ENCODE measurements around the gene EDNRA.
"Not testable (repeated sequence)": the region's sequence is repeated elsewhere in the genome, so short reads cannot be mapped to it uniquely, and the experiment has no call there.

EDNRA gene

DNA sequence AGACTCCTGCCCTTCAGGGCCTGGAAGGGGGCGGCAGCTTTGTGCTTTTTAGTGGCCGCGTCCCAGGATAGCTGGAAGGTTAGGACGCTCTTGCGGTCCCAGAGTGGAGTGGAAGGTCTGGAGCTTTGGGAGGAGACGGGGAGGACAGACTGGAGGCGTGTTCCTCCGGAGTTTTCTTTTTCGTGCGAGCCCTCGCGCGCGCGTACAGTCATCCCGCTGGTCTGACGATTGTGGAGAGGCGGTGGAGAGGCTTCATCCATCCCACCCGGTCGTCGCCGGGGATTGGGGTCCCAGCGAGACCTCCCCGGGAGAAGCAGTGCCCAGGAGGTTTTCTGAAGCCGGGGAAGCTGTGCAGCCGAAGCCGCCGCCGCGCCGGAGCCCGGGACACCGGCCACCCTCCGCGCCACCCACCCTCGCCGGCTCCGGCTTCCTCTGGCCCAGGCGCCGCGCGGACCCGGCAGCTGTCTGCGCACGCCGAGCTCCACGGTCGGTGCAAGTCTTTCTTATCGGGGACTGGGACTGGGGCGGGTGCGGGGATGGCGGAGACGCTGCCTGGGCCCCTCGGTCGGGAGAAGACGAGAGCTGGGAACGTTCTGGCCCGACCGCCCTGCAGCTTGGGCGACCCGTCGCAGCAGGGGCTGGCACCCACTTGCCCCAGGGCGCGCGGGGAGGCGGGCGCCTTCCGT, at the start of gene EDNRA:
Gene EDNRA (plus strand): TSS at position 207 of the 686 bp plus-strand sequence. CDS start 4,585 bp downstream, outside the sequence.
- DNase-seq = no peak

DNA sequence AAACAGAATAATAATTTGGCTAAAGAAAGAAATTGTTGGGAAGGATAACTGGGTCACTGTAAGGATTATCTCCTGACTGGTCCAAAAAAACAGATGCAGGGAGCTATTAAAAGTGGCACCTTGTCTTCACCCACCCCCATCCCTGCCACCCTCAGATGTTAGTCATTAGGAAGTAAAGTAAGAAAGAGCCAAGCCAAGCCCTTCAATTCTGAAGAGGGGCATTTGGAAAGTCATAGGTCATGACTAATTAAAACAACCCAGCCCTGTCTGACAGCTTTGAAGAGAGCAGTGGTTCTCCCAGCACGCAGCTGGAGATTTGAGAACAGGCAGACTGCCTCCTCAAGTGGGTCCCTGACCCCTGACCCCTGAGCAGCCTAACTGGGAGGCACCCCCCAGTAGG, 46.5 kb upstream of the EDNRA start:
- DNase-seq = not testable (repeated sequence)

DNA sequence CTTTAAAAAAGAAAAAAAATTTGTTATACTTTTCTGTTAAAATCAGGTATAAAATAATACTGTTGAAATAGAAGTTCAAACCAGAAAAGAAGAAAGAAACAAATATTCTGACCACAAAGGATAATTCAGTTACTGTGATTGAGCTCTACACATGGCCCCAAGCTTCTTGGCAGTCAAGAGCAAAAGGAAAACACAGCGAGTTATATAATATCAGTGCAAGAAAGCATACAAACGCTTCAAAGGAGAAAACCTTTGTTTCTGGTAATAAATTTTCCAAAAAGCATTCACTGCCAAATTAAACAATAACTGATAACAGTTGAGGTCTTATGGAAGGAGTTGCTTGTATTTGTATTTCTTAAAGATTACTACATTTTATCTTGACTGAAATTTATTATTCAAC, 40.5 kb upstream of the EDNRA start:
- no peak for DNase-seq

DNA sequence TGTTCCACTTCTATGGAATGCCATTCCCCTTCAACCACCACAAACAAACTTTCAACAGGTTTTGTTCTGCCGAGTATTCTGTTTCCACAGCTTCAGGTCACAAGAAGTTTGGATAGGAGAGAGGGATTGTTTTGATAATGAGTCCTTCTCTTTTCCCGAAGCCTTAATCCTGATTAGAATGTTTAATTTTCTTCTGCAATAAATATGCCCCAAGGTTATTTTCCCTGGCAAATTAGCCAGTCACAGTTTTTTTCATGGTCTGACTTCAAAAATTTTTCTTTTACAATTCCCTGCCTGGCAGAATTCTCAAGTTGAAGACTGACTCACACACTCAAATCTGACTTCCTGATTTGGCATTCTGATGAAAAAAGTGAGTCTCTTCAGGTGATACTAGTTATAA, 33.1 kb upstream of the EDNRA start:
- no peak for DNase-seq

DNA sequence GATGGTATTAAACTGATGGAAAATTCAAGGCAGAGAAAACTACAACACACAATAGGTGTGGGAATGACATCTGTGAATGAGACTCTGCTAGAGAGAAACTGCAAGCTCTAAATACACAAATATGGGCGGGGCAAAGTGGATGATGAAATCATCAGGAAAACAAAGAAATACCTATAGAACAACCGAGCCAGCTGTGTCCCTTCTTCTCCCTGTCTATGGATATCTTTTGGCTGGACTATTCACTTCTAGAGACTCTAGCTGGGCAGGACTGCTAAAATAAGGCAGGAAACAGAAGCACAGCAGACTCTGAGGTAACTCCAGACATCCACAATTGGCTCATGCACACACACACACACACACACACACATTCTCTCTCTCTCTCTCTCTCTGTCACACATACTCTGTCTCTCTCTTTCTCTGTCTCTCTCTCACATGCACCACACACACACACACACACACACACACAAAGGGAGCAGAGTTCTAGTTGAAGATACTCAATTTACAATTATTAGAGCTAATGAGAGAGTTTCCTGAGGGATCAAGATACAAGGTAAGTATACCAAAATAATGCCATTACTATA, 27.2 kb upstream of the EDNRA start:
- DNase-seq = no peak

DNA sequence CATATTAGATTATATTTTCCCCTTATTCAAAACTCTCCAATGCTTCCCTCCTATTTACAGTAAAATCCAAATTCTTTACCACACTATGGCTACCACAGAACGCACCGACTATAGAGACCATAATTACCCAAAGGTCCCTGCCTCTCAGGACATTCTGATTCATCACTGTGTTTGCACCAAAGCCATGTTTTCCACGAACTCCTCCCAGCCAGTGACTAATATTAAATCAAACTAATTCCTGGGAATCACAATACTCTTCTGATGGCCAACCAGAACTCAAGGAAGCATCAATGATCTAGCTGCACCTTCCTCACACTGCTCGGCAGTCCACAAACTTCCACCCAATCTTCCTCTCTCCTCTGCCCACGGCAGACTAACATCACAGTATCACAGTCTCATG, 24.2 kb upstream of the EDNRA start:
- no peak for DNase-seq

DNA sequence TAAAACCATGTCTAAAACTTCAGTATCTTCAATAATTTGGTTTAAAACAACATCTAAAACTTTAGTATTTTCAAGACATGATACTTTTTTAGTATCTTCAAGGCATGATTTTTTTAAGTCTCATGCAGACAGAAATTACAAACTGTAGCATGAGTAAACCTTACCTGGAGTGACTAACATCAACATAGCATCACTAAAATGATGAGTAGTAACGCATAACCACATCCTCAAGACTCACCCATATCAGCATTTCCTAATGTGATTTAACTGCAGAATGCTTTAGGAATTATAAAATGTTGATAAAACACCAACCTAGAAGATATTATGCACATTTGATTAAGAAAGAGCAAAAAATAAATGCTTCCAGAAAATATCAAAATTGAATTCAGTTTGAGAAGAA, 19.7 kb upstream of the EDNRA start:
- DNase-seq = no peak

DNA sequence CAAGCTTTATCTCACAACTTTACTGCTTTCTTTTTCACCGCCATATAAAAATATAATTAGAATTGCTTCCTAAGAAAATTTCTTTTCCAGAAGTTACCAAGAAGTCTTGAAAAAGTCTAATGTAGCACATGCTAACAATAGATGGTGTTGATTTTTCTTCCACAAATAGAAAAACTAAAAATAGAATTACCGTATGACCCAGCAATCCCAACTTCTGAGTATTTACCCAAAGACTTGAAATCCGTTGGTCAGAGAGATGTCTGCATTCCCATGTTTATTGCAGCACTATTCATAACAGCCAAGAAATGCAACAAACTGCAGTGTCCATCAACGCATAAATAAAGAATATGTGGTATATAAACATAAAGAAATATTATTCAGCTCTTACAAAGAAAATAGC, 17.8 kb upstream of the EDNRA start:
- no peak for DNase-seq

DNA sequence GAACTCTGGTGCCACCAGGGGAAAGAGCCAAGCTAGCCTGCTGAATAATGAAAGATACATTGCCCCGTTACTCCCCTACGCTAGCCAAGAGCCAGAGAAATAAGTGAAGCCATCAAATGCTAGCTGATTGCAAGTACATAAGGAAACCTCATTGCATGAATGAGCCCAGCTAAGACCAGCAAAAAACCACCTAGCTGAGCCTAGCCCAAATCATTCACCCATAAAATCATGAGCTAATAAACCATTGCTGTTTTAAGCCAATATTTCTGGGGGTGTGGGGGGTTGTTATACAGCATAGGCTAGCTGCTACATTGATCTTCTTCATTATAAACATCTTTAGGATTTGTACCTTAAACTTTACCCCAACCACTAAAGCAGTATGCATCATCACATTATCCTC, 15.4 kb upstream of the EDNRA start:
- DNase-seq = no peak

DNA sequence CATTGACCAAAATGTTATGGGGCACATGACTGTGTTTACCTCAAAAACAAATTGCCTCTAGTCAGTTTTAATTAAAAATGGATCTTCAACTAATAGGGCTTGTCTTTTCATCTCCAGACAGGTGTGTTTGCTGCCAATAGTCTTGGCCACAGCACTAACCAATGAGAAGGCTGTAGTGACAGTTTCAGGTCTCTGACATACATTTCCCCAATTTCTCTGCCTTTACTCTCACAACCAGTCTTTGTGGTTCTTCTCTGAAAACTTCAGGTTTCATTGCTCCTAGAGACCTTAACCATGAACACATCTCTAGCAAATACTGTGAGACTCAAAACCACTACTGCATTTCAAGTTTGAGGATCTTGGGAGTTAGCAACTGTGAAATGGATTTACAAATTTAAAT, 3.5 kb upstream of the EDNRA start:
- DNase-seq = no peak

DNA sequence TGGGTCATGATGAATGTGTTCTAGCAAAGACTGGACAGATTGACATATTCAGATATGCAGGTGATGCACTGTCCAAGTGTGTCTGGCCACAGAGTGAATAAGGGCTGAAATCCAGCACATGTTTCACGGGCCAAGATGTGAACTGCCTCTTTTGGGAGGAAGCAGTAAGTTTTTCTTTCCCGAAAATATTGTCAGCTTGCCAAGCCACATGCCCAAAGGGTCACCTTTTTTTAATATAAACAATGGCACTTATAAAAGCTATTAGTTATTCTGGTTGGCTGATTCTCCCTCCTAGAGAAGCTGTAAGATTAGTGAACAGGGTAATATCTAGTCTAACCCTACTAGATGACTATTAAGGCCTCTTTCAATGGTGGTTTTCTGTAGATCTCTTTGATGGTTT, 1.5 kb upstream of the EDNRA start:
- no peak for DNase-seq

DNA sequence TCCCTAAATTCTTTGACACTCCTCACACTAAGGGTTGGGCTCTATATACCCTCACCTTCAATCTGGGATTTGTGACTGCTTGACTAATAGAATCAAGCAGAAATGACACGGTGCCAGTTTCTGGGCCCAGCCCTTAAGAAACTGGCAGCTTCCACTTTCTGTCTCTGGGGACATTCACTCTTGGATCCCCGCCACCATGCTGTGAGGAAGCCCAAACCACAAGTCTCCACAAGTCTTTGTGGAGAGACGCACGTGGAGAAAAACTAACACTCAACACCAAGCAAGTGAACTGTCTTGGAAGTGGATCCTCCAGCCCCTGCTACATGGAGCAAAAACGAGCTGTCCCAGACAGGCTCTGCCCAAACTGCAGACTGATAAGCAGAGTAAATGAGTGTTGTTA, 1.1 kb upstream of the EDNRA start:
- DNase-seq = no peak

DNA sequence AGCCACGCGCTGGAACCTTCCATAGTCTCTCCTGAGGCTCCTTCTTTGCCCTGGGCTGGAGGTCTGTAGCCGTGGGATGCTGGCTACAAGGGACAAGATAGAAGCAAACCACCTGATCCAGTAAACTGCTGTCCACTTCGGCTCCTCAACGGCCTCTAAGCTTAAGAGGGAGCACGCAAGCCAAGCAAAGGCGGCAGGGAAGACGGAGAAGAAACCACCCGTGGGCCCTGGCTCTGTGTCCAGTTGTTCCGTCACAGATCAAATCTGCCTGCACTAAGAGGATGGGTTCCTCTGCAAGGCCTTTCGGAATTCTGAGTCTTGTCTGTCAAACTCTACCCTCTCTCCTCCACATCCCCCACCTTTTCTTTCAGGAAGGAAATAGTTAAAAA, 401 bp upstream of the EDNRA start:
- DNase-seq = no peak

DNA sequence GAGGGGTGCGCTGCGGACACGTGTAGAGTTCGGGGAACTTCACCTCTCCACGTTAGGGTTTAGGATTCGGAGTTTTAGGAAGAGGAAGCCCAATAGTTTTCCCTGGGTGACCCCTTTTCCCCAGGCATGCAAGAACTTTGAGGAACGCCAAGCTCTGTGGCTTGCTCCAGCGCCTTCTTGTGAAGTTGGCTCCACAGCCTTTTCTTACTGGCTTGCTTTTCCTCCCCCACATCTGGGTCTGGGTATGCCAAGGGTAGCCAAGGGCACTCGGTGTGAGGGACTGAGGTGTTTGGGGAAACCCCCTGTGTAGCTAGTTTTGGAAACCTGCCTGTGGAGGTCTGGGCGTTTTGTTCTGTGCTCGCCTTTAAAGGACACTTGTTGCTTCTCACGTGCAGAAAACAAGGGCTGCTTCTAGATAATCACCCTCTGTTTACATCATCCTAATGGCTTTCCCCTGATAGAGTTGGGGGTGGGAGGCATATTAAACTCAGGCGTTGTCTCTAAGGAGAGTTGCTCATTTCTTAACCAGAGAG, 746 bp downstream of the EDNRA start:
- no peak for DNase-seq

DNA sequence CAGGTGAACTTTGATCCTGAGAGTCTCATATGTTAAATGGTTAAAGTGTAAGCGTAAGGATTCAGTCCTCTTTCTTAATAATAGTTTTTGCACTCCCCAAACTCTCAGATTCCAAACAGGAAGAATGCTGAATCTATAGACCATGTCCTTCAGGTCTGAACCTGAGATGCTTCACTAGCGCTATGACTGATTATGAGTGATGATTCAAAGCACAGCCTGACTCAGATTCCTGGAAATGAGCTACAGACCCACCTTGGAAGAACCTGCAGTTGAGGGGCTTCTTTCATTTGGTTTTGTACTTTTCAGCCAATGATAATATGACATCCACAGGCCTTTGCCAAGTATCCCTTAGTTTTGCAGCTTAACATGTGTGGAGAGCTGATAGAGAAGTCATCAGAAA, 1.4 kb downstream of the EDNRA start:
- DNase-seq = no peak

DNA sequence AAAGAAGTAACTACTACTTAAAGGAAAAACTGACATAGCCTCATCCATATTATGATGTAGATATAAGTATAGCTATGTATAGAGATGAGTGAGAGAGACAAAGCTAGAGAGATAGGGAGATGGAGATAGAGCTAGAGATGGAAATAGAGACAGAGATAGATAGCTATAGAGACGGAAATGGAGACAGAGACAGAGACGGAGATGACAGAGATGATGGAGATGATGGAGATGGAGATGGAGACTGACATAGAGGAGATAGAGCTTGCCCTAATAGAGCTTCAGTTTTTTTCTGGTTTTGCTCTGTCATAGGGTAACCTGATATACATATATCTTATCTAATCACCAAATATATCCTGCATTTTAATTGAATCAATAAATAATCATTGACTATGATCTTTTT, 4.3 kb downstream of the EDNRA start:
- DNase-seq = no peak

DNA sequence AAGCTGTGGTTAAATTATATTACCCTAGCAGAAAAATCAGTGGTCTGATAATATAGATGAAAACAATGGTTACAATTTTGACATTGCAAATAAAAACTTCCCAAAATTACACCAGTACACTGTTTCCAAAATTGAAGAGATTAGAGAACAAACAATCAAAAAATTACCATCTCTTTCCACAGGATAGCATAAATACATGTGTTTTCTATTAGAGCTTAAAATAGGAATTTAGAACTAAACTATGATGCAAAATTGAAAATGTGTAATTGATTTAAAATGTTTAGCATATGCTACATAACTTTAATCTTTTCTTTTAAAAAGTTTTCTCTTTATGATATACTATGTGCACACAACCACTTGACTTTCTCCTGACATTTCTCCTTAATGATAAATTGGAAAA, 6.7 kb downstream of the EDNRA start:
- no peak for DNase-seq

DNA sequence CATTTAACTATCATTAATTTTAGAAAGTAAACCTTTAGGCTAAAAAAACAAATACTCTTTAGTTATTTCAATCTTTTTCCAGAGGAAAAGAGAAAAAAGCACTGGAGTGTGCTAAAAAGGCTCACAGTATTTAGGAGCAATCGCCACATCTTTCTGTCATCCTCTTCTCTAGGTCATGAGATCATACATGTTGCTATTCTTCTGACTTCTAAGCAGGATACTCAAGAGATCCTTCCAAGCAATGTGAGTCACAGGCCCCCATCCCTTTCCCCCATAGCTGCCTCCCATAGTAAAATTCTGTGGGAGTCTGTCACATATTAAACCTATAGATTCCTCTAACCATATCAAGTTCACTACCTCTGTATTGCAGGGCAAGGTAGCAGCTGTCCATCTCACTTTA, 7.7 kb downstream of the EDNRA start:
- DNase-seq = no peak

DNA sequence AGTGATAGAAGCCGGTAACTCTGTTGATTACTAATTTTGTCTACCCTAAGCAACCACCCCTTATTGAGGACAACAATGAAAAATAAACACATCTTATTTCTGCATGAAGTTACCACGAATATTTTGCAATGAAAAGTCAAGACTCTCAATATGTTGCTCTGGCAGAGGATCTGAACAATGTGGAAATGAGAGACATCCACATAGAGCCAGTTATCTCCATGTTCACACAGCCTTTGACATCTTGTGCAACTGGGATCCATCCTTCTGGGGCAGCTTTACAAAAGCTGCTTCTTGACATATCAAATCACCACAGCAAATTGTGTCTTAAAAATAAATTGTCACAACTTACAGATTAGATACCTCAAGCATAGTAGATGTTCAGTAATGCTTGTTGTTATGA, 10.2 kb downstream of the EDNRA start:
- no peak for DNase-seq

DNA sequence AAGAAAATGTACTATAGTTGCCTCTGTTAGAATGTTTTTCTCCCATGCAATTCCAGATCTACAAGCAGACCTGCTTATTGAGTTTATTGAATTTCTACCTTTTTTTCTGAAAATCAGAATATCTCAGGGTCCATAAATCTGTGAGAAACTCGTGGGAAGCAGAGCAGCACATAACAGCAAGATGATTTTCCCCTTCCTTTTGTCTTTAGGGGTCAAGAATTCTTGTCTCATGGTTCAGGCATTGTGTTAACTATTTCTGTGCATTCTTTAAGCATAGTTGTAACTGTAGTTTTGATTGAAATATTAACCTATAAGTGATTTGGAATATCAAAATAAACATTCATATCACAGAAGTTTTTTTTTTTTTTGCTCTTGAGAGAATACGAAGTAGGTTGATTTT, 11.4 kb downstream of the EDNRA start:
- DNase-seq = no peak

DNA sequence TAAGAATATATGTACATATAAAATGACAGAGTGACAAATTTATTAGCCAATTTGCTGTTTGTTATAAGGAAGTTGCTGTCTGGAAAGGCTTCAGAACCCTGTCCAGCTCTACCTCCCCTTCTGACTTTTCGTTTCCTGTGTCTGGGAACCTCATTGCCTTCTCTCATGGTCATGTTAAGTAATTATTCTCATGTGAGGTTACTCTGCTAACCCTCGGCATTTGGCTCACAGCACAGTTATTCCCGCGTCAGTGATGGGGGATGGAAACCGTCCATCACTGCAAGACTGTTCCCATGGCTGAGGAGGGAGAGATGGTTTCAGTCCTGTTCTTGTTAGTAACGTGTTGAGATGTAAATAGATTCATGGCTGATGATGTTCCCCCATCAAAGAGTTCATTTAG, 11.9 kb downstream of the EDNRA start:
- no peak for DNase-seq

DNA sequence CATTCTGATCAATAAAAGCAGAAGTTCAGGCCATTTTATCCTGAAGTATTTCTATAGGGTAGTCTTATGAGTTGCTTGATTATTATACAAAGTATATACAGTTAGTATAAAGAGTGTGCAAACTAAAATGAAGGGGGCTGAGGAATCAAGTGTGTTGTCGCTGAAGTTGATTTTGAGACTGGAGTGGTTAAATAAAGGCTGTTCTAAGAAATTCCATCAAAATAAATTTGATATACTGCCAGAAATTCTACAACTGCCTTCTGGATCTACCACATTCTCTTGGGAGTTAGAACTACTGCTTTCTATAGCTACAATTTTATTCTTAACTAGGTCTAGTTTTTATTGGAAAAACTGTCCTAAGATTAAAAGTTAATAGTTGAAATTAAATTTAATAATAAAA, 12.4 kb downstream of the EDNRA start:
- no peak for DNase-seq

DNA sequence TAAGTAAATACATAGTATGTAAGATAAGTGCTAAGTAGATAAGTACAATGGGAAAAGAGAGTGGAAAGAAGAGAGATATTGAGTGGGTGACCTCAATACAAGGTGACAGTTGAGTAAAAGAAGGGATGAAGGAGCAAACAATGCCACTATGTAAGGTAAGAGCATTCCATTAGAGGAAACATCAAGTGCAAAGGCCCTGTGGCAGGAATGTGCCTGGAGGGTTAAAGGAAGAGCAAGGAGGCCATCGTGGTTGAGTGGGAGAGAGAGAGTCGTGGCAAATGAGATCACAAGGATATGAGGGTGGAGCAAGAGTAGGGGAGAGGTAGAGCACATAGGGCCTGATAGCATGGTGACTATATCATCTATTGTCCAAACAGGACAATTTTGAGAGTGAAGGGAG, 13.4 kb downstream of the EDNRA start:
- no peak for DNase-seq

DNA sequence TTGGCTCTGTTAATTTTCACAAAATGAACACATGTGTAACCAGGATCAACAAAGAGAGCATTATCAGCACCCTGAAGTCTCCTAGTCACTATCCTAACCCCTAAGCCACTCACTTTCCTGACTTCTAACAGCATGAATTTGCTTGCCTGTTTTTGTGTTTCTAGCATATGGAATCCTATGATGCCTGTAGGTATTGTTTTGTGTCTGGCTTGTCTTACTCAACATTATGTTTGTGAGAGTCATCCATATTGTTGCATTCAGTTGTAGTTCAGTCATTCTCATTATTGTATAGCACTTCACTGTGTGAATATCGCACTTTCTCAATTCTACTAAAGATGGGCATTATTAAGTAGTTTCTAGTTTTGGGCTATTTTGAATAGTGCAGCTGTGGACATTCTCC, 15.6 kb downstream of the EDNRA start:
- DNase-seq = no peak

DNA sequence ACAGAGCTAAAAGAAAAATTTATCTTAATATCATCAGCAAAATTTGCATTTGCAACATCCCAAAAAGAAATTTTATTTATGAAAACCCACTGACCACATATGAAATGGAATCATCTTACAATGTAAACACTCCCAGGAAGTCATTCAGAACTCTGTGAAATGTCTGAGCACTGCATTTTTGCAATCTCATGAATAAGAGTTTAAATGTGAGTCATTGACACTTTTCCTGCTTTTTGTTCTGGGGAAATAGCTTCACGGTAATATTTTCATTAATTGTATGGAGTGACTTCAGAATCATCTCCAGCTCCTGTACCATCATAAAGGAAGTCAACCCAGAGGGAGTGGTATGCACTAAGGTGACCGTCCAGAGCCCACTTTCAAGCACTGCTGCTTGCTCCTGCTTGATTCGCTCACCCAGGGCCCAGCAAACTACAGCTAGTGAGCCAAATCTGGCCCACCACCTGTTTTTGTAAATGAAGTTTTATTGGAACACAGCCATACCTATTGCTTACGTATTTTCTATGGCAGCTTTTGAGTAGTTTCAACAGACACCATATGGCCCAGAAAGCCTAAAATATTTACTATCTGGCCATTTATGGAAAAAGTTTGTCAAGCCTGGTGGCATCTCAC, 17.2 kb downstream of the EDNRA start:
- DNase-seq = no peak
